RWPE2 (cell line): ENCODE measurements around the gene TRPC4AP.

Experiments
- ATAC-seq: fragments of 200-7000 bp; cut with Tn5 transposase; 3 replicates; pipeline ENCODE4 v1.9.1; 2021; ENCODE audit warnings: low read depth
- DNase-seq: peaks from one replicate; pipeline ENCODE4 v3.0.0-alpha.2; 2020; ENCODE audit warnings: low spot score
- H3K27ac ChIP-seq: fragments of 450-650 bp; 2 replicates; pipeline ENCODE4 v1.5.1; 2017; ENCODE audit warnings: mild to moderate bottlenecking; ENCODE audit not compliant: poor library complexity, severe bottlenecking
- H3K27me3 ChIP-seq: fragments of 250-450 bp; sonication (Bioruptor Pico); 2 replicates; pipeline ENCODE4 v1.5.1; 2021; ENCODE audit warnings: mild to moderate bottlenecking, moderate library complexity; ENCODE audit not compliant: insufficient read depth, poor library complexity, severe bottlenecking
- H3K36me3 ChIP-seq: fragments of 250-450 bp; sonication (Bioruptor Pico); 2 replicates; pipeline ENCODE4 v1.5.1; 2020; ENCODE audit warnings: low read depth, mild to moderate bottlenecking, moderate library complexity
- H3K4me1 ChIP-seq: fragments of 250-450 bp; sonication (Bioruptor Pico); 2 replicates; pipeline ENCODE4 v1.5.1; 2021; ENCODE audit warnings: mild to moderate bottlenecking, moderate library complexity; ENCODE audit not compliant: insufficient read depth, poor library complexity, severe bottlenecking
- H3K4me3 ChIP-seq: fragments of 250-450 bp; sonication (Bioruptor Pico); 2 replicates; pipeline ENCODE4 v1.5.1; 2021; ENCODE audit warnings: mild to moderate bottlenecking, moderate library complexity; ENCODE audit not compliant: severe bottlenecking
- H3K9me3 ChIP-seq: fragments of 250-450 bp; sonication (Bioruptor Pico); 2 replicates; pipeline ENCODE4 v1.5.1; 2021; ENCODE audit warnings: mild to moderate bottlenecking, moderate library complexity; ENCODE audit not compliant: severe bottlenecking
- CTCF ChIP-seq: fragments of 450-650 bp; IDR thresholded peaks from one replicate; pipeline ENCODE4 v1.5.1; 2017; ENCODE audit warnings: mild to moderate bottlenecking, moderate library complexity; ENCODE audit not compliant: poor library complexity, severe bottlenecking

The TRPC4AP gene

GRCh38 chr20:35000922-35001595, 91.5 kb downstream of the TRPC4AP start:
- H3K9me3 ChIP-seq = no peaks in the 10 kb centered on the region
- peak; percentile 83 for DNase-seq
- H3K36me3 ChIP-seq = peaks cover 67% of the 10 kb centered on the region
- no peak overlapping the region for H3K4me3 ChIP-seq
- H3K27ac ChIP-seq = no peak overlapping the region
- no peak for TF ChIP-seq CTCF
- ATAC-seq = no peak
- H3K4me1 ChIP-seq = no peaks in the 10 kb centered on the region
- H3K27me3 ChIP-seq = no peaks in the 10 kb centered on the region

GRCh38 chr20:35000311-35000921, 92.2 kb downstream of the TRPC4AP start:
- no peaks in the 10 kb centered on the region for H3K4me1 ChIP-seq
- H3K27me3 ChIP-seq = no peaks in the 10 kb centered on the region
- ATAC-seq (no peak), DNase-seq (no peak)
- no peak overlapping the region for H3K27ac ChIP-seq
- H3K36me3 ChIP-seq = peaks cover 65% of the 10 kb centered on the region
- H3K9me3 ChIP-seq = no peaks in the 10 kb centered on the region
- no peak overlapping the region for H3K4me3 ChIP-seq
- no peak for TF ChIP-seq CTCF

GRCh38 chr20:34999782-35000181, 92.8 kb downstream of the TRPC4AP start:
- Histone ChIP-seq H3K4me3 (no peak overlapping the region), H3K9me3 (no peaks in the 10 kb centered on the region), H3K4me1 (no peaks in the 10 kb centered on the region), H3K36me3 (peaks cover 58% of the 10 kb centered on the region), H3K27me3 (no peaks in the 10 kb centered on the region), H3K27ac (no peak overlapping the region)
- no peak for DNase-seq
- no peak for TF ChIP-seq CTCF
- no peak for ATAC-seq

- DNase-seq (no peak), ATAC-seq (no peak)
- Histone ChIP-seq H3K36me3 (peaks cover 51% of the 10 kb centered on the region), H3K27me3 (no peaks in the 10 kb centered on the region), H3K4me3 (no peak overlapping the region), H3K27ac (no peak overlapping the region), H3K4me1 (no peaks in the 10 kb centered on the region), H3K9me3 (no peaks in the 10 kb centered on the region)
- TF ChIP-seq CTCF = no peak
These were observed 93.6 kb downstream of the TRPC4AP start for GRCh38 chr20:34999021-34999451.
